K562 (cell line): ENCODE measurements around the gene GALNT17. TPM values are rescaled to one million over a fixed set of nuclear protein-coding genes. Genes with fewer than 3 reads are reported as not detected.

ENCODE experiments used
- ATAC-seq: fragments of 200-7000 bp; cut with Tn5 transposase; 3 replicates; pipeline ENCODE4 v1.9.1; 2020; ENCODE audit warnings: moderate library complexity
- BruUV-seq: library from RNA; stranded (reverse); fragments of 400-500 nt; replicated peaks from 2 replicates; lab custom pipeline; 2021; lab: Mats Ljungman, UMichigan
- CTCF ChIA-PET: fragments of 300-600 bp; formaldehyde crosslinking; extraction: SDS; loops from one replicate; lab custom pipeline; 2021; ENCODE audit warnings: low intra/inter-chr PET ratio; lab: Yijun Ruan, JAX
- POLR2A ChIA-PET: fragments of 300-600, 350-650 bp; sonication (Branson Sonifier 250); formaldehyde crosslinking; extraction: SDS; loops from one replicate; lab custom pipeline; 2021; ENCODE audit warnings: antibody characterized with exemption, inconsistent platforms; lab: Yijun Ruan, JAX
- DNase-seq, 4 experiments: peaks; one replicate each; pipeline versions ENCODE4 v3.0.0 to v3.0.0-alpha.2; 2011 to 2018; ENCODE audit warnings: low spot score in 3 of 4, mixed read lengths in 3 of 4; ENCODE audit errors: extremely low read depth in 1 of 4
- FAIRE-seq: peaks from 2 replicates; lab custom pipeline; 2011; peaks lifted over from hg19 to GRCh38; lab: Jason Lieb, UNC
- H2AFZ ChIP-seq: 2 replicates; pipeline ENCODE4 v1.6.0; 2011; ENCODE audit warnings: low read depth, low read length, control low read depth, inconsistent platforms
- H3K27ac ChIP-seq: fragments of 200-600 bp; 3 replicates; pipeline ENCODE4 v1.8.0; 2011; ENCODE audit warnings: low read depth, mild to moderate bottlenecking, control low read depth, inconsistent platforms, low read length, moderate library complexity, mixed read lengths; ENCODE audit errors: extremely low read depth
- H3K27me3 ChIP-seq, 2 experiments: fragments of 300-600 bp in 1 of 2; 2 replicates in 1 of 2; 3 replicates in 1 of 2; pipeline versions ENCODE4 v1.6.0 to v1.8.0; 2011; ENCODE audit warnings: inconsistent platforms in 2 of 2, low read length in 2 of 2, mild to moderate bottlenecking in 1 of 2, mixed read lengths in 1 of 2, moderate library complexity in 1 of 2; ENCODE audit not compliant: control insufficient read depth in 2 of 2, insufficient read depth in 2 of 2
- H3K36me3 ChIP-seq: fragments of 300-600 bp; 3 replicates; pipeline ENCODE4 v1.8.0; 2011; ENCODE audit warnings: mild to moderate bottlenecking, low read length, inconsistent platforms; ENCODE audit not compliant: control insufficient read depth, insufficient read depth
- H3K4me1 ChIP-seq, 2 experiments: fragments of 200-600 bp in 1 of 2; replicated peaks in 1 of 2; 2 replicates in 1 of 2; 3 replicates in 1 of 2; pipeline versions ENCODE4 v1.5.1 to v1.8.0; 2011; ENCODE audit warnings: inconsistent platforms in 2 of 2, low read length in 2 of 2, mild to moderate bottlenecking in 1 of 2, mixed read lengths in 1 of 2, moderate library complexity in 1 of 2; ENCODE audit not compliant: control insufficient read depth in 2 of 2, insufficient read depth in 2 of 2
- H3K4me2 ChIP-seq: 2 replicates; pipeline ENCODE4 v1.6.1; 2011; ENCODE audit warnings: low read length, control low read depth, inconsistent platforms, mixed read lengths; ENCODE audit not compliant: insufficient read depth
- H3K4me3 ChIP-seq: fragments of 200-600 bp; sonication (generic), shearing (Covaris generic); 2 replicates; pipeline ENCODE4 v1.5.1; 2016; ENCODE audit warnings: control low read depth, inconsistent platforms
- H3K79me2 ChIP-seq: fragments of 200-600 bp; 3 replicates; pipeline ENCODE4 v1.8.0; 2011; ENCODE audit warnings: low read length, inconsistent platforms; ENCODE audit not compliant: control insufficient read depth, insufficient read depth
- H3K9ac ChIP-seq, 2 experiments: 2 replicates each; pipeline versions ENCODE4 v1.6.0 to v1.6.1; 2011; ENCODE audit warnings: low read depth in 2 of 2, low read length in 2 of 2, control low read depth in 1 of 2, inconsistent platforms in 1 of 2, mild to moderate bottlenecking in 1 of 2, mixed read lengths in 1 of 2; ENCODE audit not compliant: insufficient read depth in 1 of 2
- H3K9me1 ChIP-seq: one replicate; pipeline ENCODE4 v1.6.0; 2011; ENCODE audit warnings: inconsistent platforms, mild to moderate bottlenecking, low read length, moderate library complexity; ENCODE audit not compliant: control insufficient read depth, insufficient read depth
- H3K9me3 ChIP-seq: replicated peaks from 2 replicates; pipeline ENCODE4 v1.5.1; 2011; ENCODE audit warnings: low read depth, low read length, inconsistent platforms; ENCODE audit not compliant: control insufficient read depth, insufficient read depth
- H4K20me1 ChIP-seq: replicated peaks from 2 replicates; pipeline ENCODE4 v1.6.1; 2011; ENCODE audit warnings: low read length, inconsistent platforms, mixed read lengths; ENCODE audit not compliant: control insufficient read depth, insufficient read depth
- HNRNPUL1 ChIP-seq: fragments of 200-400 bp; formaldehyde crosslinking; IDR thresholded peaks from 2 replicates; pipeline ENCODE4 v1.6.1; 2017; ENCODE audit warnings: low read length
- POLR2G ChIP-seq: fragments of 200-400 bp; formaldehyde crosslinking; IDR thresholded peaks from 2 replicates; pipeline ENCODE4 v1.6.1; 2017; ENCODE audit warnings: low read depth, mild to moderate bottlenecking, antibody characterized with exemption, low read length, moderate library complexity
- POLR3A ChIP-seq: IDR thresholded peaks from 2 replicates; pipeline ENCODE4 v1.6.1; 2011; ENCODE audit warnings: borderline replicate concordance, mild to moderate bottlenecking, moderate library complexity; ENCODE audit not compliant: insufficient read length, insufficient read depth; ENCODE audit errors: extremely low read depth
- SFPQ ChIP-seq: fragments of 200-400 bp; formaldehyde crosslinking; IDR thresholded peaks from 2 replicates; pipeline ENCODE4 v1.6.1; 2017; ENCODE audit warnings: mild to moderate bottlenecking, low read depth, low read length, moderate library complexity
- TBP ChIP-seq: optimal IDR thresholded peaks from 2 replicates; pipeline ENCODE3; 2011; ENCODE audit warnings: low read depth, low read length, improper control_type of control experiment
- XRCC5 ChIP-seq: fragments of 200-400 bp; formaldehyde crosslinking; IDR thresholded peaks from 2 replicates; pipeline ENCODE4 v1.6.1; 2017; ENCODE audit warnings: low read depth, mild to moderate bottlenecking, low read length
- ZNF133 ChIP-seq: fragments of 250-450 bp; sonication (Bioruptor Pico); IDR thresholded peaks from 2 replicates; pipeline ENCODE4 v1.4.0; 2020; ENCODE audit warnings: mild to moderate bottlenecking
- ZNF263 ChIP-seq: sonication (generic); formaldehyde crosslinking; IDR thresholded peaks from 2 replicates; pipeline ENCODE4 v1.8.0; 2022; ENCODE audit warnings: mild to moderate bottlenecking, missing genetic modification reagents, borderline replicate concordance
- ZNF280A ChIP-seq: fragments of 450-650 bp; IDR thresholded peaks from 2 replicates; pipeline ENCODE4 v1.6.1; 2018; ENCODE audit warnings: mild to moderate bottlenecking, low read depth; ENCODE audit not compliant: partially characterized antibody
- ZNF512 ChIP-seq: IDR thresholded peaks from 2 replicates; pipeline ENCODE4 v1.6.1; 2016; ENCODE audit warnings: missing genetic modification characterization, missing compliant biosample characterization
- ZNF655 ChIP-seq: fragments of 250-450 bp; sonication (Bioruptor Pico); IDR thresholded peaks from 2 replicates; pipeline ENCODE4 v1.5.0; 2021
- WGBS: fragments of 100-300 bp; shearing (Covaris generic); methylation state at CpG from one replicate; pipeline ENCODE4 v1.1.6; 2016; ENCODE audit warnings: low coverage, mixed read lengths; ENCODE audit not compliant: insufficient coverage; ENCODE audit errors: missing lambda C conversion rate; 5-methylcytosine and 5-hydroxymethylcytosine counted together
- in situ Hi-C: fragments of 300-500 bp; cut with MboI; formaldehyde crosslinking; loops from 4 replicates; pipeline ENCODE4 v1.15.0; 2018; ENCODE audit warnings: inconsistent platforms, mixed read lengths
- intact Hi-C: fragments of 100-400 bp; cut with micrococcal nuclease; formaldehyde crosslinking; loops from 2 replicates; pipeline ENCODE4 v1.14.2; 2022
- polyA plus RNA-seq, 8 experiments: library from polyadenylated mRNA; depleted of rRNA in 4 of 8; stranded (reverse) in 5 of 8; unstranded in 3 of 8; fragments of >200 nt; fragmentation: Nextera tagmentation in 2 of 8; fragmentation: Illumina TruSeq in 1 of 8; extraction: Ambion mirVana in 2 of 8; extraction: Trizol in 1 of 8; gene quantifications; 2 replicates each; pipeline versions ENCODE4 v1.2.1 to v1.2.3, GENCODE V29; 2011 to 2014; ENCODE audit warnings: inconsistent platforms in 1 of 8, missing spikeins in 1 of 8
- total RNA-seq, 7 experiments: library from RNA; depleted of rRNA in 6 of 7; stranded (reverse); fragments of >200 nt in 6 of 7; fragmentation: Illumina TruSeq in 2 of 7; extraction: Trizol in 2 of 7; gene quantifications; 2 replicates each; pipeline versions ENCODE4 v1.2.1 to v1.2.3, GENCODE V29; 2011 to 2021; ENCODE audit warnings: low replicate concordance in 1 of 7

The GALNT17 gene
- total and polyA plus RNA-seq, 9 of the 15 experiments (the other 6 are each of a cell fraction or from before 2014, with no cell fraction given) = not detected

- no peak for TF ChIP-seq ZNF655 (CRISPR knock-in tag)
Observed at GRCh38 chr7:71626206-71626605, 494.3 kb downstream of the GALNT17 start (continued).

- Histone ChIP-seq H3K27ac (no peak overlapping the region), H3K4me2 (no peak overlapping the region), H3K4me1 (no peaks in the 10 kb centered on the region), H3K9ac (no peak overlapping the region), H3K4me3 (no peak overlapping the region), H3K9me3 (no peaks in the 10 kb centered on the region), H3K9me1 (no peaks in the 10 kb centered on the region), H3K79me2 (no peaks in the 10 kb centered on the region), H4K20me1 (no peaks in the 10 kb centered on the region), H3K27me3 (peaks cover 0 to 15% of the 10 kb centered on the region in 2 experiments; a peak in 1 of 5 replicates), H2AFZ (no peak overlapping the region), H3K36me3 (no peaks in the 10 kb centered on the region)
- in situ Hi-C loops = no loop called here
- ATAC-seq (no peak), DNase-seq (no peak), FAIRE-seq (no peak)
- ChIA-PET POLR2A (interaction anchor here (0.7 kb wide), 1 partner anchor 1791 kb away, joined by 3 read pairs; no protein-coding TSS in a partner anchor), CTCF (no interaction called here)
- no peak for TF ChIP-seq ZNF263
- TF ChIP-seq XRCC5 = no peak
- TF ChIP-seq TBP = no peak
- TF ChIP-seq POLR2G = no peak
- no peak for TF ChIP-seq ZNF512 (tag)
- no peak for TF ChIP-seq ZNF133
- no peak for TF ChIP-seq HNRNPUL1
- TF ChIP-seq ZNF280A = no peak
- TF ChIP-seq SFPQ = no peak
- TF ChIP-seq POLR3A = no peak
- intact Hi-C loops = no loop called here
- no TSS peak for BruUV-seq
- 2% methylated on average over 7 of the region's 7 CpGs for WGBS
Observed at GRCh38 chr7:71627651-71628050, 495.7 kb downstream of the GALNT17 start.
